Ishikawa (cell line): ENCODE measurements around the gene PON3.

ENCODE experiments used
- RAD21 ChIP-seq: IDR thresholded peaks from 2 replicates; pipeline ENCODE4 v1.6.1; 2012; ENCODE audit warnings: low read depth
- USF1 ChIP-seq: IDR thresholded peaks from 2 replicates; pipeline ENCODE4 v1.6.1; 2012
- YY1 ChIP-seq: IDR thresholded peaks from 2 replicates; pipeline ENCODE4 v1.6.1; 2012; ENCODE audit warnings: low read depth
- TF ChIP-seq, protein P1 (sequence below): IDR thresholded peaks from 2 replicates; pipeline ENCODE4 v1.6.1; 2012; ENCODE audit warnings: low read depth, mild to moderate bottlenecking

- TF ChIP-seq RAD21 (no peak), USF1 (no peak), YY1 (no peak)
- TF ChIP-seq, protein P1, sequence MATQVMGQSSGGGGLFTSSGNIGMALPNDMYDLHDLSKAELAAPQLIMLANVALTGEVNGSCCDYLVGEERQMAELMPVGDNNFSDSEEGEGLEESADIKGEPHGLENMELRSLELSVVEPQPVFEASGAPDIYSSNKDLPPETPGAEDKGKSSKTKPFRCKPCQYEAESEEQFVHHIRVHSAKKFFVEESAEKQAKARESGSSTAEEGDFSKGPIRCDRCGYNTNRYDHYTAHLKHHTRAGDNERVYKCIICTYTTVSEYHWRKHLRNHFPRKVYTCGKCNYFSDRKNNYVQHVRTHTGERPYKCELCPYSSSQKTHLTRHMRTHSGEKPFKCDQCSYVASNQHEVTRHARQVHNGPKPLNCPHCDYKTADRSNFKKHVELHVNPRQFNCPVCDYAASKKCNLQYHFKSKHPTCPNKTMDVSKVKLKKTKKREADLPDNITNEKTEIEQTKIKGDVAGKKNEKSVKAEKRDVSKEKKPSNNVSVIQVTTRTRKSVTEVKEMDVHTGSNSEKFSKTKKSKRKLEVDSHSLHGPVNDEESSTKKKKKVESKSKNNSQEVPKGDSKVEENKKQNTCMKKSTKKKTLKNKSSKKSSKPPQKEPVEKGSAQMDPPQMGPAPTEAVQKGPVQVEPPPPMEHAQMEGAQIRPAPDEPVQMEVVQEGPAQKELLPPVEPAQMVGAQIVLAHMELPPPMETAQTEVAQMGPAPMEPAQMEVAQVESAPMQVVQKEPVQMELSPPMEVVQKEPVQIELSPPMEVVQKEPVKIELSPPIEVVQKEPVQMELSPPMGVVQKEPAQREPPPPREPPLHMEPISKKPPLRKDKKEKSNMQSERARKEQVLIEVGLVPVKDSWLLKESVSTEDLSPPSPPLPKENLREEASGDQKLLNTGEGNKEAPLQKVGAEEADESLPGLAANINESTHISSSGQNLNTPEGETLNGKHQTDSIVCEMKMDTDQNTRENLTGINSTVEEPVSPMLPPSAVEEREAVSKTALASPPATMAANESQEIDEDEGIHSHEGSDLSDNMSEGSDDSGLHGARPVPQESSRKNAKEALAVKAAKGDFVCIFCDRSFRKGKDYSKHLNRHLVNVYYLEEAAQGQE = no peak
Measured at GRCh38 chr7:95432606-95433005, 36.4 kb upstream of the PON3 start.
